GM12878 (cell line): Measurements from ENCODE around the gene GLT1D1. TPM values are rescaled to one million over a fixed set of nuclear protein-coding genes. Genes with fewer than 3 reads are reported as not detected.

Experiments
- CBX3 ChIP-seq: fragments of 200-600 bp; sonication (generic); IDR thresholded peaks from 2 replicates; pipeline ENCODE4 v1.6.1; 2016; ENCODE audit warnings: low read depth, borderline replicate concordance
- CREB1 ChIP-seq: IDR thresholded peaks from 2 replicates; pipeline ENCODE4 v1.6.1; 2012; ENCODE audit warnings: low read depth, mild to moderate bottlenecking, inconsistent platforms
- CTCF ChIP-seq, 3 experiments: IDR thresholded peaks in 2 of 3; conservative IDR thresholded peaks in 1 of 3; 2 replicates each; pipeline ENCODE4 v1.5.1; 2011; ENCODE audit warnings: low read depth in 3 of 3, low read length in 3 of 3, mild to moderate bottlenecking in 3 of 3, control low read depth in 2 of 3, moderate library complexity in 2 of 3, inconsistent platforms in 1 of 3, mixed read lengths in 1 of 3; ENCODE audit not compliant: control insufficient read depth in 2 of 3, insufficient read depth in 1 of 3; ENCODE audit errors: extremely low read depth in 1 of 3
- ELK1 ChIP-seq: IDR thresholded peaks from 2 replicates; pipeline ENCODE4 v1.6.1; 2012; ENCODE audit warnings: low read depth, low read length, improper control_type of control experiment
- EP300 ChIP-seq, 2 experiments: fragments of 150-350 bp in 1 of 2; IDR thresholded peaks; 2 replicates each; pipeline ENCODE4 v1.6.1; 2011 to 2012; ENCODE audit warnings: low read depth in 2 of 2, low read length in 2 of 2, borderline replicate concordance in 1 of 2, improper control_type of control experiment in 1 of 2, inconsistent platforms in 1 of 2; ENCODE audit not compliant: control insufficient read depth in 1 of 2
- KDM1A ChIP-seq: fragments of 200-600 bp; sonication (generic); IDR thresholded peaks from 2 replicates; pipeline ENCODE4 v1.6.1; 2016; ENCODE audit warnings: borderline replicate concordance
- KLF5 ChIP-seq: fragments of 450-650 bp; IDR thresholded peaks from 2 replicates; pipeline ENCODE4 v1.6.1; 2014; ENCODE audit warnings: mild to moderate bottlenecking; ENCODE audit not compliant: partially characterized antibody
- MTA2 ChIP-seq: fragments of 450-650 bp; IDR thresholded peaks from 2 replicates; pipeline ENCODE4 v1.6.1; 2016; ENCODE audit warnings: low read depth, mild to moderate bottlenecking, moderate library complexity
- MTA3 ChIP-seq: IDR thresholded peaks from 2 replicates; pipeline ENCODE4 v1.6.1; 2012; ENCODE audit warnings: low read length, inconsistent platforms, borderline replicate concordance
- MYC ChIP-seq: IDR thresholded peaks from 2 replicates; pipeline ENCODE4 v1.6.1; 2011; ENCODE audit warnings: mild to moderate bottlenecking, low read length, moderate library complexity, inconsistent platforms; ENCODE audit not compliant: insufficient read depth, insufficient replicate concordance, insufficient read length, severe bottlenecking
- NR2C1 ChIP-seq: fragments of 450-650 bp; IDR thresholded peaks from 2 replicates; pipeline ENCODE4 v1.6.1; 2017; ENCODE audit warnings: antibody characterized with exemption, mild to moderate bottlenecking, moderate library complexity
- NRF1 ChIP-seq: conservative IDR thresholded peaks from 2 replicates; pipeline ENCODE4 v1.6.1; 2011; ENCODE audit warnings: mild to moderate bottlenecking, low read depth, low read length, improper control_type of control experiment
- PAX5 ChIP-seq: IDR thresholded peaks from 2 replicates; pipeline ENCODE4 v1.6.1; 2011; ENCODE audit warnings: low read depth, low read length, borderline replicate concordance
- RUNX3 ChIP-seq: IDR thresholded peaks from 2 replicates; pipeline ENCODE4 v1.6.1; 2012; ENCODE audit warnings: low read length, inconsistent platforms
- ZBTB33 ChIP-seq: fragments of 450-650 bp; IDR thresholded peaks from 2 replicates; pipeline ENCODE4 v1.6.1; 2017; ENCODE audit warnings: mild to moderate bottlenecking
- ZNF207 ChIP-seq: fragments of 450-650 bp; IDR thresholded peaks from 2 replicates; pipeline ENCODE4 v1.6.1; 2014; ENCODE audit warnings: antibody characterized with exemption, mild to moderate bottlenecking, borderline replicate concordance
- polyA plus RNA-seq, 11 experiments: library from polyadenylated mRNA; depleted of rRNA in 4 of 11; unstranded in 6 of 11; stranded (reverse) in 5 of 11; fragments of >200 nt; fragmentation: Nextera tagmentation in 4 of 11; fragmentation: Illumina TruSeq in 1 of 11; extraction: Ambion mirVana in 4 of 11; extraction: Trizol in 1 of 11; gene quantifications; 1 replicate in 1 of 11; 2 replicates in 10 of 11; pipeline versions ENCODE4 v1.2.1 to v1.2.3, GENCODE V29; 2011 to 2016; ENCODE audit warnings: inconsistent platforms in 2 of 11, missing spikeins in 2 of 11, low read depth in 1 of 11
- total RNA-seq, 4 experiments: library from RNA; depleted of rRNA in 3 of 4; stranded (reverse); fragments of >200 nt in 3 of 4; fragmentation: Illumina TruSeq in 1 of 4; extraction: Trizol in 1 of 4; gene quantifications; 2 replicates each; pipeline versions ENCODE4 v1.2.1 to v1.2.3, GENCODE V29; 2013 to 2021
- TF ChIP-seq, protein P1 (sequence below): fragments of 450-650 bp; formaldehyde crosslinking; IDR thresholded peaks from 2 replicates; pipeline ENCODE4 v1.5.0; 2022; ENCODE audit warnings: mild to moderate bottlenecking, missing genetic modification characterization
- TF ChIP-seq, protein P2 (sequence below): IDR thresholded peaks from 2 replicates; pipeline ENCODE4 v1.6.1; 2012; ENCODE audit warnings: low read length, inconsistent platforms

GLT1D1 gene
- total and polyA plus RNA-seq, 10 of the 15 experiments (the other 5 are each of a cell fraction or from before 2014, with no cell fraction given): 0.42 to 62.8 (median 3.0) TPM

GRCh38 chr12:128856035-128856790 is 2.9 kb downstream of the GLT1D1 start (continued):
- TF ChIP-seq MTA2 (peak; percentile 41; the same call in 1 of the 2 replicates), CBX3 (no peak), CTCF (IDR thresholded peaks at IDR 0.05 in 2 of 3, conservative IDR thresholded peaks at IDR 0.05 in 1 of 3; ENCODE audit: control insufficient read depth in 2 of 3, extremely low read depth in 1 of 3, insufficient read depth in 1 of 3, low read depth in 3 of 3, low read length in 3 of 3) (peak in 1 of 3 experiments; percentile 23; a peak in 1 of 6 replicates), KDM1A (no peak), NRF1 (no peak), CREB1 (no peak), NR2C1 (no peak), EP300 (IDR thresholded peaks at IDR 0.05; ENCODE audit: borderline replicate concordance in 1 of 2, control insufficient read depth in 1 of 2, low read depth in 2 of 2, low read length in 2 of 2) (peak in 1 of 2 experiments; percentile 63; a peak in 2 of 4 replicates), KLF5 (no peak), ZNF207 (no peak), MTA3 (no peak), ZBTB33 (no peak), RUNX3 (peak; percentile 76), PAX5 (0 out of 2 replicates have a peak, but pooled peaks have one; percentile 11), MYC (no peak), ELK1 (no peak)
- TF ChIP-seq, protein P1, sequence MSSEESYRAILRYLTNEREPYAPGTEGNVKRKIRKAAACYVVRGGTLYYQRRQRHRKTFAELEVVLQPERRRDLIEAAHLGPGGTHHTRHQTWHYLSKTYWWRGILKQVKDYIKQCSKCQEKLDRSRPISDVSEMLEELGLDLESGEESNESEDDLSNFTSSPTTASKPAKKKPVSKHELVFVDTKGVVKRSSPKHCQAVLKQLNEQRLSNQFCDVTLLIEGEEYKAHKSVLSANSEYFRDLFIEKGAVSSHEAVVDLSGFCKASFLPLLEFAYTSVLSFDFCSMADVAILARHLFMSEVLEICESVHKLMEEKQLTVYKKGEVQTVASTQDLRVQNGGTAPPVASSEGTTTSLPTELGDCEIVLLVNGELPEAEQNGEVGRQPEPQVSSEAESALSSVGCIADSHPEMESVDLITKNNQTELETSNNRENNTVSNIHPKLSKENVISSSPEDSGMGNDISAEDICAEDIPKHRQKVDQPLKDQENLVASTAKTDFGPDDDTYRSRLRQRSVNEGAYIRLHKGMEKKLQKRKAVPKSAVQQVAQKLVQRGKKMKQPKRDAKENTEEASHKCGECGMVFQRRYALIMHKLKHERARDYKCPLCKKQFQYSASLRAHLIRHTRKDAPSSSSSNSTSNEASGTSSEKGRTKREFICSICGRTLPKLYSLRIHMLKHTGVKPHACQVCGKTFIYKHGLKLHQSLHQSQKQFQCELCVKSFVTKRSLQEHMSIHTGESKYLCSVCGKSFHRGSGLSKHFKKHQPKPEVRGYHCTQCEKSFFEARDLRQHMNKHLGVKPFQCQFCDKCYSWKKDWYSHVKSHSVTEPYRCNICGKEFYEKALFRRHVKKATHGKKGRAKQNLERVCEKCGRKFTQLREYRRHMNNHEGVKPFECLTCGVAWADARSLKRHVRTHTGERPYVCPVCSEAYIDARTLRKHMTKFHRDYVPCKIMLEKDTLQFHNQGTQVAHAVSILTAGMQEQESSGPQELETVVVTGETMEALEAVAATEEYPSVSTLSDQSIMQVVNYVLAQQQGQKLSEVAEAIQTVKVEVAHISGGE (CRISPR knock-in tag): no peak
- TF ChIP-seq, protein P2, sequence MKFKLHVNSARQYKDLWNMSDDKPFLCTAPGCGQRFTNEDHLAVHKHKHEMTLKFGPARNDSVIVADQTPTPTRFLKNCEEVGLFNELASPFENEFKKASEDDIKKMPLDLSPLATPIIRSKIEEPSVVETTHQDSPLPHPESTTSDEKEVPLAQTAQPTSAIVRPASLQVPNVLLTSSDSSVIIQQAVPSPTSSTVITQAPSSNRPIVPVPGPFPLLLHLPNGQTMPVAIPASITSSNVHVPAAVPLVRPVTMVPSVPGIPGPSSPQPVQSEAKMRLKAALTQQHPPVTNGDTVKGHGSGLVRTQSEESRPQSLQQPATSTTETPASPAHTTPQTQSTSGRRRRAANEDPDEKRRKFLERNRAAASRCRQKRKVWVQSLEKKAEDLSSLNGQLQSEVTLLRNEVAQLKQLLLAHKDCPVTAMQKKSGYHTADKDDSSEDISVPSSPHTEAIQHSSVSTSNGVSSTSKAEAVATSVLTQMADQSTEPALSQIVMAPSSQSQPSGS: peak; percentile 46; the same call in 1 of the 2 replicates
